ENCODE results near the gene TEX261.
A peak's percentile ranks its signal among the peaks of the same experiment; 100 is the strongest.

TEX261 gene

DNA sequence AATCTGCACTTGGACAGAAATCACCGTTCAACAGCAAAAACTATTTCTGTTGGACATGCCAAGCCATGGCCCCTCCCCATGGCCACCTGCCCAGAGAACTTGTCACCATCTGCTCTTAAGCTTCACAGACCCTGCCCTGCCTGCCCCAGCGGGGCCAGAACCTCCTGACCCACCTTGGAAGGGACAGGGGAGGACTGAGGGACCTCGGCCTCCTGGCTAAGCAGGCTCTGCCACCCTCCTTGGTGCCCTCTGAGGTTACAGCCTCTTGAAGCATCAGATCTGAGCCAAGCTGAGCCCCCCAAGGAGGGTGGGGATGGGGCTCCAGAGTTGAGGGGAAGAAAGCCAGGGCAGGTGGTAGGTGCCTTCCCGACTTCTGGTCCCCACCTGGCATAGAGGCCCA, 6.5 kb downstream of the TEX261 start:
- TF ChIP-seq, protein P1, sequence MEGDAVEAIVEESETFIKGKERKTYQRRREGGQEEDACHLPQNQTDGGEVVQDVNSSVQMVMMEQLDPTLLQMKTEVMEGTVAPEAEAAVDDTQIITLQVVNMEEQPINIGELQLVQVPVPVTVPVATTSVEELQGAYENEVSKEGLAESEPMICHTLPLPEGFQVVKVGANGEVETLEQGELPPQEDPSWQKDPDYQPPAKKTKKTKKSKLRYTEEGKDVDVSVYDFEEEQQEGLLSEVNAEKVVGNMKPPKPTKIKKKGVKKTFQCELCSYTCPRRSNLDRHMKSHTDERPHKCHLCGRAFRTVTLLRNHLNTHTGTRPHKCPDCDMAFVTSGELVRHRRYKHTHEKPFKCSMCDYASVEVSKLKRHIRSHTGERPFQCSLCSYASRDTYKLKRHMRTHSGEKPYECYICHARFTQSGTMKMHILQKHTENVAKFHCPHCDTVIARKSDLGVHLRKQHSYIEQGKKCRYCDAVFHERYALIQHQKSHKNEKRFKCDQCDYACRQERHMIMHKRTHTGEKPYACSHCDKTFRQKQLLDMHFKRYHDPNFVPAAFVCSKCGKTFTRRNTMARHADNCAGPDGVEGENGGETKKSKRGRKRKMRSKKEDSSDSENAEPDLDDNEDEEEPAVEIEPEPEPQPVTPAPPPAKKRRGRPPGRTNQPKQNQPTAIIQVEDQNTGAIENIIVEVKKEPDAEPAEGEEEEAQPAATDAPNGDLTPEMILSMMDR (IDR thresholded peaks at IDR 0.05; ENCODE audit: extremely low read depth, insufficient read depth, missing control alignments) = no peak
- DNase-seq (ENCODE audit: low spot score) = no peak
- in situ Hi-C loops (cut with MboI; ENCODE audit: low pct_unique_long_range_greater_than_20kb, low sequenced_read_pairs, unreplicated experiment) = no loop called here

DNA sequence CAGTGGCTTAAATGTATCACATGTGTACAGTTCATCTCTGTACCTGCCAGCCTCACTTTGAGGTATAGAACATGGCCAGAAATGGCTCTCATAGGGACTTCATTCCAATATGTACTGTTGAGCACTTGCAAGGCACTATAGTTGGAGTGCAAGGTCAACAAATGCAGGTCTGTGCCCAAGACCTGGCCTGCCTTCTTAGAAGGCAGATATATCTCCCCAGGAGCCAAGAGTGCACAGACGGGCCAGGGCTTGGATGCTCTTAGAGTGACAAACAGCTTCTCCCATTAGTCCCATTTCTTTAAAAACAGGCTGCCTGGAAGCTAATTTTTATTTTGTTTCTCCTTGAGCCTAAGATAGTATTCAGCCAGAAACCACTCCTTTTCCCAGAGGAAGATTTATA, 7.3 kb downstream of the TEX261 start:
- in situ Hi-C loops (cut with MboI; ENCODE audit: low pct_unique_long_range_greater_than_20kb, low sequenced_read_pairs, unreplicated experiment) = no loop called here
- TF ChIP-seq, protein P1 (IDR thresholded peaks at IDR 0.05; ENCODE audit: extremely low read depth, insufficient read depth, missing control alignments) = no peak
- no peak for DNase-seq (ENCODE audit: low spot score)

DNA sequence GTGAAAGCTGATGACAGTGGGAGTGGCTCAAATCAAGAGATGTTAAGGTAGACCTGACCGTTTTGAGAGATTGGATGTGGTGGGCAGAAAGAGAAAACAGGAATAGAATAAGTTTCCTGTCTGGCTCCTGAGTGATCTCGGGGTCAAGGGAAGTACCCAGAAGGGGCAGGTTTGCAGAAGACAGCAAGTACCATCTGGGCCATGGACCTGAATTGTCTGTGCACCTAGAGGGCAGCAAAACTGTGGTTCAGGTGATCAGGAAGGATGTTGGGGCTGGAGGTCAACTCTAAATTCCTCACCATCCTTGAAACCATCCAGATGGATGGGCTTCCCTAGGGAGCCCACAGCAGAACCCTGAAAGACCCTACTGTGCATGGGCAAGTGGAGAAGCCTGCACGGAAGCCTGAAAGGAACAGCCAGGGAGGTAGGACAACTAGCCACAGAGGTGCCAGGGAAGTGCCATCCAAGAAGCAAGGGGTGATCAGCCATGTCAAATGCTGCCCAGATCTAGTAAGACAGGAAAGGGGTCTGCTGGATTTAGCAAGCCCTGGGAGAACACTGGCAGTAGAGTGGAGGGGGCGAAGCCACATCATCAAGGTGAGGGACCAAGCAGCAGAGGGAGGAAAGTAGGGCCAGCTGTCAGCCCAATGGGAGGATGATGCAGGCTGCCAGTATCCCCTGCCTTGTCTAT, 8.0 kb downstream of the TEX261 start:
- in situ Hi-C loops (cut with MboI; ENCODE audit: low pct_unique_long_range_greater_than_20kb, low sequenced_read_pairs, unreplicated experiment) = no loop called here
- TF ChIP-seq, protein P1 (IDR thresholded peaks at IDR 0.05; ENCODE audit: extremely low read depth, insufficient read depth, missing control alignments) = no peak
- no peak for DNase-seq (ENCODE audit: low spot score)

DNA sequence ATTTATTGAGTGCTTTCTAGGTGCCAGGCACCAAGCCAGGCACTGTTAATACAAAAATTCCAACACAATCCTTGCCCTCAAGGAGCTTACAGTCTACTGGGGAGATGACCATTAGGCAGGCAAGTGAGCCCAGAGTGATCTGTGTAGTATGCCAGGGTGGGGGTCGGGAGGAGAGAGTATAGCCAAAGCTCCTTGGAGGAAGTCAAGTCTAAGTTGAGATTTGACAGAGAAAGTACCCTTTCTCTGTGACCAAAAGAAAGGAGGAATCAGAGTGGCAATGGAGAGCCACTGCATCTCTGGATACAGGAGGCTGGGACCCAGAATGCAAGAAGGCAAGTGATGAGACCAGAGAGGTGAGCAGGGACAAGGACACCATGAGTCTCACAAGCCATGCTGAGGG, 8.7 kb downstream of the TEX261 start:
- in situ Hi-C loops (cut with MboI; ENCODE audit: low pct_unique_long_range_greater_than_20kb, low sequenced_read_pairs, unreplicated experiment) = no loop called here
- TF ChIP-seq, protein P1 (IDR thresholded peaks at IDR 0.05; ENCODE audit: extremely low read depth, insufficient read depth, missing control alignments) = no peak

DNA sequence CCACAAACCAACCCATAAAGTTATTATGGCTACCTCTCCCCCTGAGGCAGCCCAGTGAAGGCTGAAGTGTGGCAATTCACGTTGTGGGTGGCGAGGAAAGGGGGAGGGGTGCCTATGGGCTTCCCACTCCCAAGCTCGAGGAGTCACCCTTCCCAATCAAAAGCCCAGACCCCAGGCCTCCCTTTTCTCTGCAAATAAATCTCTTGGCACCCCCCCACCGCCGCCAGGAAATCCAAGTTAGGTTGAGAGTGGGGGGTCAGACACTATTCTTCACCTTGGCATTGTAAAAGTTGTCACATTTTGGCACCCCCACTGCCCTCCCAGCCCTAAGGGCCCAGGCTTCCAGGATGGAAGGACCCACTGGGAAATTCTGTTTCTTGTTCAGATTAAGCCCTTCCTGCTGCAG, 9.4 kb downstream of the TEX261 start:
- DNase-seq (ENCODE audit: low spot score) = no peak
- in situ Hi-C loops (cut with MboI; ENCODE audit: low pct_unique_long_range_greater_than_20kb, low sequenced_read_pairs, unreplicated experiment) = no loop called here
- TF ChIP-seq, protein P1 (IDR thresholded peaks at IDR 0.05; ENCODE audit: extremely low read depth, insufficient read depth, missing control alignments) = no peak

More for the DNA sequence above, 8.7 kb downstream of the TEX261 start:
- DNase-seq (ENCODE audit: low spot score) = no peak

DNA sequence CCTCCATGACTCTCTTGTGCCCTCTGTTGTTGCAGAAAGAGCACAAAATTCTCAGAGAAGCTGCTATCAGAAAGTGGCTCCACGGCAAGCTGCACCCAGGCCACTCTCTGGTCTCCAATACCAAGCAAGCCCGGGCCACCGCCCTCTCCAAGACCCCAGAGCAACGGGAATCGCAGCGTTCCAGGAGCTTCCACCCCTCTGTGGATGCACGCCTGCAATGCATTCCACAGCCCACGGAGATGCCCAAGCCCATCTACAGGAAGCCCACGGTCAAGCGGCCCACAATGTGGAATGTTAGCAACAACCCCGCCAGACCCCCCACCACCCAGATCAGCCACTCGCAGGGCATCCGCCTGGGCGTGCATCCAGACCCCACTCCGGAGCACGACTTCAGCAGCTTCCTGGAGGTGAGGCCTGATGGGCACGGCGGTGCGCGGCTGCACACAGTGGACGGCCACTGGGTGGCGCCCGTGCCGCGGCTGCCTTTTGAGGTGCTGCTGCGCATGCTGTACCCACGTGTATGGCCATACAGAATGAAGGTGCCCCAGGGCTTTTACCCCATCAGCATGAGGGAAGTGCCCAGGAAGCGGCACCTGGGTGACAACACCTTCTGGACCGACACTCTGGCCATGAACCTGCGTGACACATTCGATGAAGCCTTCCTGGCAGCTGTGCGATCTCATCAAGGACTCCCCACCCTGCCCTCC, 9.9 kb downstream of the TEX261 start:
- peak; percentile 90 for DNase-seq (ENCODE audit: low spot score)
- TF ChIP-seq, protein P1 (IDR thresholded peaks at IDR 0.05; ENCODE audit: extremely low read depth, insufficient read depth, missing control alignments) = peak; percentile 99
- in situ Hi-C loops (cut with MboI; ENCODE audit: low pct_unique_long_range_greater_than_20kb, low sequenced_read_pairs, unreplicated experiment) = no loop called here

Measured in GM13977 (cell line).